GM18507 (cell line): ENCODE measurements around the gene LMNTD1.
A peak's percentile ranks its signal among the peaks of the same experiment; 100 is the strongest.

Experiments
- DNase-seq: peaks from one replicate; pipeline ENCODE4 v3.0.0; 2011; ENCODE audit warnings: low read depth; ENCODE audit not compliant: insufficient read length; ENCODE audit errors: extremely low spot score
- FAIRE-seq: peaks from 2 replicates; lab custom pipeline; 2011; peaks lifted over from hg19 to GRCh38; lab: Jason Lieb, UNC

Gene LMNTD1

GRCh38 chr12:25557830-25558436 is 4.8 kb upstream of the LMNTD1 start:
- DNase-seq (no peak), FAIRE-seq (peak; percentile 21)

DNA sequence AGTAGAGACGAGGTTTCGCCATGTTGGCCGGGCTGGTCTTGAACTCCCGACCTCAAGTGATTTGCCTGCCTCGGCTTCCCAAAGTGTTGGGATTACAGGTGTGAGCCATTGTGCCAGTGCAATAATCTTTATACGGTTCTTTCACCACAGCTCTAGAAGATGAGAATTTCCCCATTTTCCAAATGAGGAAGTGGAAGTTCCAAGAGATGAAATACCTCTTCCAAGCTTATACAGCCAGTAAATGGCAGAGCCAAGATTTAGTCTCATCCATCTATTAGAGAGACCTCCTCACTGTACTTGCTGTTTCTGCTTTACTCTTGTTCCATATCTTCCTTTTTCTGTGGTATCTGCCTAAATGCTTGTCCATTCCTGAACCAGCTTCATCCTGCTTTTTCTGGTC is 3.1 kb upstream of the LMNTD1 start:
- FAIRE-seq, result no peak
- DNase-seq, result no peak

DNA sequence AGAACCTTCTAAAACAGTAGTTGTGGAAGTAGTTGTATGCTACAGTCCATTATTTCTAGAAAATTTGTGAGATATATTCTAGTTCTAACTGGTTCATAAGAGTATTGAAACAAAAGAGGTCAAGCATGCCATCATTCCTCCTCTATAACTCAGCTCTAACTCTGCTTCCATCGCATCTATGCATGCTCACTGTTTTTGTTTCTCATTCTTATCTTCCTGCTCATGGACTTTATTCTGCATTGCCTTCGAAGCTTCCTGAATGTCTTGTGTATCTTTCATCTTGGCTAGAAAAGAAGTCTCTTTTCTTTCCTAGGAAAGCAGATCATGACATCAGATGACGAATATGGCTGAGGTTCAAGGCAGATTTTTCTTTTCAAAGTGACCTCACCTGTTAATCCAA is 402 bp downstream of the LMNTD1 start:
- FAIRE-seq, result peak; percentile 26

GRCh38 chr12:25550186-25550585 is 2.9 kb downstream of the LMNTD1 start:
- FAIRE-seq, result no peak
- DNase-seq, result no peak

More for the DNA sequence above, 402 bp downstream of the LMNTD1 start:
- no peak for DNase-seq

DNA sequence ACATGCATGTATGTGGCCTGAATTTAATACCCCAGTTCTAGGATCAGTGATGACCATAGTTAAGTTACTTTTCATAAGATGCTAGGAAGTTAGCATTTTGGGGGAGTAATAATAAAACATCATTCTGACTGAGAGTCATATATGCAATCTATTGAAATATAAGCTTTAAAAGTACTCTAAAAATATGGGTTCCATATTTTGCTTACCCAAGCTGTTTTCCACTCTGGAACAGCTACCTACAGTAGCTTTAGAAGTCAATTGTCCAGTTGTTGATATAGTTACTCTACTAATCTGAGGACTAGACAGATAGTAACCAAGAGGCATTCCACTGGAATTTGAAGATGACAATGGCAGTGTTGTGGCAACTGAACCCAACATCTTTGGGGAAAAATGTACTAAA is 4.0 kb downstream of the LMNTD1 start:
- DNase-seq, result no peak
- no peak for FAIRE-seq

DNA sequence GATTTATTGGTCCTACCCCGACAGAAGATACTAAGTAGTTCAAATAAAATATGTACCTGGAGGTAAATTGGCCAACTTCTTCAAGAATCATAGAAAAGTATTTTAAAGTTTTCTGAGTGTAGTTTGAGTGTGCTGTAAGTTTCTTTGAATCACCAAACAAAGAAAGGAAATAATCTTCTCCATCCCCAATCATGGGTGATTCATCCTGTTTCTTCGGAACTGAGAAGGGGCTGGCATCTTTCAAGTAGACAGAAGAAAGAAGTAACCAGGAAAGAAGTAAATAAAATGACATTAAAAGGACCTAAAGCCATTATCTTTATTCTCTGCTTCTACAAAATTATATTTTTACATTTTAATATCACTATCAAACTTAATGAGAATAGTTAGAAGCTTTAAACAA is 6.8 kb downstream of the LMNTD1 start:
- no peak for DNase-seq
- FAIRE-seq, result no peak

- DNase-seq, result no peak
- no peak for FAIRE-seq
These were observed 19.9 kb downstream of the LMNTD1 start for GRCh38 chr12:25533150-25533549.

- FAIRE-seq (no peak), DNase-seq (no peak)
These were observed 21.5 kb downstream of the LMNTD1 start for GRCh38 chr12:25531502-25532052.

GRCh38 chr12:25529738-25530137 is 23.3 kb downstream of the LMNTD1 start:
- FAIRE-seq, result no peak

DNA sequence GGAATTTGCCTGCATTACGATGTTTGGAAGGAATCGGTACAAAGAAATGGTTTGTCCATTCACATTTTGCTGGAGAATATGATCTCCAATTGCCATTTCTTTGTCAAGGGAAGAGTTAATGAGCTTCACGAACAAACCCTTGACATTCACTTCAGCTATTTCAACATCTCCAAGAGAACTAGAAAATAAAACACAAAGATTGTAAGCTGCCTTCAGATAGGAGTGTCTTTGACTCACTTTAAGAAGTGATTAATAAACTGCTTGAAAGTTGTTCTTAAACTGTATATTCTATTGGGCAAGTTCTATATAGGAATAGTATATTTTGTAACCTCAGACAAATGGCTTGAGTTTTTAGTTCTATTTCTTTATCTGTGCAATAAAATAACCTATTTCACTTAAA is 26.3 kb downstream of the LMNTD1 start:
- DNase-seq, result no peak
- FAIRE-seq, result no peak

More at GRCh38 chr12:25529738-25530137, 23.3 kb downstream of the LMNTD1 start:
- no peak for DNase-seq

GRCh38 chr12:25524366-25524765 is 28.7 kb downstream of the LMNTD1 start:
- DNase-seq (no peak), FAIRE-seq (no peak)

DNA sequence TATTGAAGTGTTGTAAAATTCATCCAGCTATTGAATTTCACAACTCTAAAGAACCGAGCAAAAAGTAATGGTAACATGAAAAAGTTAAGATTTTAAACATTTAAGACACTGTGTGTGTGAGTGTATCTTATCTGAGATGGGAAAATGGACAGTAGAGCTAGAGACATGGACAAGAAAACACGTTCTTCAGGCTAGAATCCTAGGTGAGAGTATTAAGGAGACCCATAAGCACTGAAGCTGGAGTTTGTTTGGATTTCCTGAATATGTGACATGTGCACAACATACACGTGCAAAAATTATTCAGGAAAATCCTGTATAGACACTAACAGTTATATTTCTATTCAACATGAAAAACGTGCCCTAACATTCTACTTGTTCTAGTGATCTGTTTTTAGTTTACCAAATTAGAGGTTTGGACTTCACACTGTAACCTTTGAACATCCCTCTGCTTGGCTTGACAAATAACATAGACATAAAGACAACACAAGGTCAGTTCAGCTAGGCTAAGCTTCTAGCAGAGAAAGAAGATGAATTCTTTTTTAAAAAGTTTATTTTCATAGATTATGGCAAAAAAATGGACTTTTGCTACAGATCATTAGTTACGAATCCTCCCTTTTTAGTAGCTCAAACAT is 31.3 kb downstream of the LMNTD1 start:
- FAIRE-seq, result no peak
- no peak for DNase-seq

- FAIRE-seq, result peak; percentile 88
- peak; percentile 7 for DNase-seq
These were observed 34.6 kb downstream of the LMNTD1 start for GRCh38 chr12:25518512-25518911.

DNA sequence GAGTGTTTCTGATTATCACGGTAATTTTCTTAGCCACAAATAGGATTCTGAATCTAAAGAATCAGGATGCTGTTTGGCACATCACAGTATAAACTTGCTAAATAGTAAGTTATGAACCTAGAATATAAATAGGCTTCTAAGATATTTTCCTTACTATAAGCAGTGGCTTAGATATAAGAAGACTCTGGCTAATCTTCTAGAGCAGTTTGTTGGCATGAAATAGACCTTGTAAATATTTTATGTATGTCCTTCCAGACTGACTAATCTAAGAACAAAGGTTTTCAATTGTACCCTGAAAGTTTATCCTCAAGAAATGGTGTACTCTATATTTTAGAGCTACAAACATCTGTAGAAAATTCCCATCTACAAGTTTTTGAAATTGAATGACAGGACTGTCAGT is 48.3 kb downstream of the LMNTD1 start:
- DNase-seq (no peak), FAIRE-seq (no peak)

DNA sequence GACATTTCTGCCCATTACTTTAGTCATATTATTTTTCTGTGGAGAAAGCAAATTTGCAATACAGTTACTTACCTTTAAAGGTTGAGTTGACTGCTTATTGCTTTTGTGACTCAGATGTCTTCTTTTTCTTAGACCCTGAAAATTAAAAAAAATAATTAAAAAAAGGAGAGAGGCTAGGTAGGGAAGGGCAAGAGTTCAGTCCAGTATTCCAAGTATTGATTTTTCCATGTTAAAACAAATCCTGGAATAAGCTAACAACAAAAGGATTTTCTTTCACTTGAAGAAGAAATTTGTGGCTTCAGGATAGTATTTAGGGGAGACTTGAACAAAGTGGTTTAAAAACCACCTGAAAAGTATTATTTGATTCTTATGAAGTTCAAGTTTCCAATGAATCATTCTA is 49.4 kb downstream of the LMNTD1 start:
- DNase-seq (no peak), FAIRE-seq (no peak)

- FAIRE-seq, result no peak
- DNase-seq, result no peak
These were observed 50.5 kb downstream of the LMNTD1 start for GRCh38 chr12:25502596-25502995.

- no peak for DNase-seq
- FAIRE-seq, result no peak
These were observed 51.0 kb downstream of the LMNTD1 start for GRCh38 chr12:25502118-25502517.

DNA sequence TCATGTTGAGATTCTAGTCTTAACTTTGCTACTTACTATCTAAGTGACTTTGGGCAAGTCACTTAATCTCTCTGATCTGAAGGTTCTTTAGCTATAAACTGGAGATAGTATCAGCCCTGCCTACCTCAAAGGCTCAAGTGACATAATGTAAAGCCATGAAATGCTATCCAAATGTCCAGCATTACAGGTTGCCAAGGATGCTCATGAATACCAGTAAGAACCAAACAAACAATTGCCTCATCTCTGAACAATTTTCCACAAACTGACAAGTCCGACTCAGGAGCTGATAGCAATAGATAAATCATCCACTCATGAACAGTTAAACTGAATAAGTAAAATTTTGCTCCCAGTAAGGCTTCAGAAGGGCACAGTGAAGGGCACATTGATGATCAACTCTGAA is 51.5 kb downstream of the LMNTD1 start:
- no peak for DNase-seq
- no peak for FAIRE-seq

DNA sequence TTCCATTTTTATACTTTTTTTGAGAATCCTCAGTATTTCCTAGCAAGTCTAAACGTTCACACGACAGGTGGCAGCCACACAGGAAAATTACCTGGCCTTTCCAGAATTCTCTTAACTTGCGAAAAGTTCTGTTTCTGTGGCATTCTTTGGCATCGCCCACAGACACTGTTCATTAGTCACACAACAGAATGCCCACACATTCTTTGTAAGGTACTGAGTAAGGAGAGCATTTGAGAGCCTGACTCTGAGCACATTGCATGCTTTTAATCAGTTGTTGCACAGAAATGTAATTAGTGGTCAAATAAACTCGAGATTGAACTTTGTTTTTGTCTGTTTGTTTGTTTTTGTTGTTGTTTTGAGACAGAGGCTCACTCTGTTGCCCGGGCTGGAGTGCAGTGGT is 52.4 kb downstream of the LMNTD1 start:
- DNase-seq, result no peak
- FAIRE-seq, result no peak

- DNase-seq, result no peak
- no peak for FAIRE-seq
These were observed 56.1 kb downstream of the LMNTD1 start for GRCh38 chr12:25497021-25497420.

- no peak for DNase-seq
- no peak for FAIRE-seq
These were observed 56.9 kb downstream of the LMNTD1 start for GRCh38 chr12:25496098-25496587.
